ENCODE measurements around the gene TEAD2.
"Not testable (repeated sequence)": the region's sequence is repeated elsewhere in the genome, so short reads cannot be mapped to it uniquely, and the experiment has no call there.

TEAD2 gene

DNA sequence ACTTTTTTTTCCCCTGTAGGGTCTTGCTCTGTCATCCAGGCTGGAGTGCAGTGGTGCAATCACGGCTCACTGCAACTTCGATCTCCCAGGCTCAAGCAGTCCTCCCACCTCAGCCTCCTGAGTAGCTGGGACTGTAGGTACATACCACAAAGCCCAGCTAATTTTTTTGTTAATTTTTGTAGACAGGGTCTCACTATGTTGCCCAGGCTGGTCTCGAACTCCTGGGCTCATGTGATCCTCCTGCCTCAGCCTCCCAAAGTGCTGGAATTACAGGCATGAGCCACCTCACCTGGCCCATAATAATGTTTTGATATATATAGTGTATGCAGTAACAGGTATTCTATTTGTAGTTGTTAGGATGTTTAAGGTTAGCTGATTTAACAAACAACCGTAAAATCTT is 31.0 kb downstream of the TEAD2 start:
- not testable (repeated sequence) for DNase-seq

DNA sequence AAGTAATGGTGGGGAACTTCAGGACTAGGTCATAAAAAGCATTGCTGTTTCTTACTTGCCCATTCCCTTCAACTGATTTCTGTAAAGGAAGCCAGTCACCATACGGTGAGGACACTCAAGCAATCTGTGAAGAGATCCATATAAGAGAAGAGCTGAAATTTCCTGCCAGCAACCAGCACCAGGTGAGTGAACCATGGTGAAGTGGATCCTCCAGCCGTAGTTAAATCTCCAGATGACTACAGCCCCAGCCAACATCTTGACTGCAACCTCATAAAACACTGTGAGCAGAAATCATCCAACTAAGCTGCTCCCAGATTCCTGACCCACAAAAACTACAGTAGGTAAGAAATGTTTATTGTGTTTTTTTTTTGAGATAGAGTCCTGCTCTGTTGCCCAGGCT is 33.5 kb downstream of the TEAD2 start:
- no peak for DNase-seq

DNA sequence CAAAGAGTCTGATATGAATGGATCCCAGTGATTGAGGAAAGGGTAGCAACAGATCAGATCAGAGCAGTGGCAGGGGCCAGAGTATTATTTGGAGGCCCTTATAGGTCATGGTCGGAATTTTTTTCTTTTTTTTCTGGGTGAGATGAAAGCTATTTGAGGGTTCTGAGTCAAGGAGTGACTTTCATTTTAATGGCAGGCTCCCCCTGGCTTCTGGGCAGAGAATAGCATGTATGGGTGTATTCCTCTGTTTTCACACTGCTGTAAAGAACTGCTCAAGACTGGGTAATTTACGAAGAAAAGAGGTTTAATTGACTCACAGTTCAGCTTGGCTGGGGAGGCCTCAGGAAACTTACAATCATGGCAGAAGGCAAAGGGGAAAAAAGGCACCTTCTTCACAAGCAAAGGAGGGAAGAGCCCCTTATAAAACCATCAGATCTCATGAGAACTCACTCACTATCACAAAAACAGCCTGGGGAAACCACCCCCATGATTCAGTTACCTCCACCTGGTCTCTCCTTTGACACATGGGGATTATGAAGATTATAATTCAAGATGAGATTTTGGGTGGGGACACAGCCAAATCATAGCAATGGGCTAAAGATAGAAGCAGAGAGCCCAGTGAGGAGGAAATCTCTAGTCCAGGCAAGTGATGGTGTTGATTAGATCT is 34.2 kb downstream of the TEAD2 start:
- DNase-seq, result no peak

DNA sequence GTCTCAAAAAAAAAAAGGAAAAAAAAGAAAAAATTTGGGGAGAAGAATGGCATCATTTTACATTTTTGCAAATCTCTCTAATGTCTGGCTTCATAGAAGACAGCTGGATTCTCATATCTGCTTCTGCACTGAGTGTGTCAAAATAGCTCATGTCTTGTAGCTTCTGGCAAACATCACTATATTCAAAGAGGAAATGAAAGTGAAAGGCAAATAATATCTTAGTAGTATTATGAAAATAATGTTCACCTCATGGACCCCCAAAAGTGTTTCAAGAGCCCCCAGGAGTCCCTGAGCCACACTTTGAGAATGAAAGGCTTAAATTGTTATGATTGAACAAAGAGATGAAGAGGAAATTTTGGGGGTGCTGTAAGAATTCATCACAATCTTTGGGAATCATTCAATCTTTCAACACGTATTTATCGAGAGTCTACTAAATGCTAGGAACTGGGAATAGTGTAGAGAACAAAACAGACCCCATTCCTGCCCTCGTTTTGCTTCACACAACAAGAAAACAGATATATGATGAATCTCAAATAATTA is 36.0 kb downstream of the TEAD2 start:
- DNase-seq, result no peak

DNA sequence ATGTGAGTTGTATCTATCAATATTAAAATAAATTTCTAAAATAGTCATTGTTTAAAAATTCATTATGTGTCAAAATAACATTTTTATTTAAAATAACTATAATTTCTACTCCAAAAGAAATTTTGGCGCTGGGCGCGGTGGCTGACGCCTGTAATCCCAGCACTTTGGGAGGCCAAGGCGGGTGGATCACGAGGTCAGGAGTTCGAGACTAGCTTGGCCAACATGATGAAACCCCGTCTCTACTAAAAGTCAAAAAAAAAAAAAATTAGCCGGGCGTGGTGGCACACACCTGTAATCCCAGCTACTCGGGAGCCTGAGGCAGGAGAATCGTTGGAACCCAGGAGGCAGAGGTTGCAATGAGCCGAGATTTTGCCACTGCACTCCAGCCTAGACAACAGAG is 36.5 kb downstream of the TEAD2 start:
- not testable (repeated sequence) for DNase-seq

DNA sequence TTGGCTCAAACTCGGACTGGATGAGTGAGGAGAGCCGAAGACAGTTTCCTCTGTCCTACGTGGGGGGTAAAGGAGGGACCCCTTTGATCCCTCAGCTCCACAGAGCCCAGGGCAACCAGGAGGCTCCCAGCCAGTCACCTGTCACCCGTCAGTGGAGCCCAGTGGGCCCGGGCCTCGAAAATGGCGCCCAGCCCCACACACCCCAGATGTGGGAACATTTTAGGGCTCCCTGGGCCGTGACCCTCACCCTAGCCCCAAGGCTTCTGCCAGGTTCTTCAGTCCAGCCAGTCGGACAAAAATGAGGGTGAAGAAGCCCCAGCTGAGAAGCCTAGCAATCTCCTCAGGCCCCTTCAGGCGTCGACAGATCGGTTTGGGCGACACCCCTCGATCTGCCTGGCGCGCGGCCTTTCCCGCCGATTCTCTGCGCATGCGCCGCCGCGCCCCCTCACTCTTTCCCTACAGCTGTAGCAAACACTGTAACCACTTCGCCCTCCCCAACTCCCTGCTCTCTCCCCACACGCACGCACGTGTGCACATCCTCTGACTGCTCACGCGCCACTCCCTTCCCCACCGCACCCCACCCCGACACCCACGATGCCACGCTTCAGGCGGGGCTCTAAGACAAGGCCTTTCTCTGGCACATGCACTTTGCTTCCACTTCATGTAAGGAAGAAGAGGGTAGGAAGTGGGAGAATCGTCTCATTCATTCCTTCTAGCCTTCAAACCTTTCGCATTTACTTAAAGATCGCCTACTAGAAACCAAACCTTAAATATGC is 37.2 kb downstream of the TEAD2 start, which contains the start of gene SLC6A16:
SLC6A16 (minus strand) TSS at position 391 of the 776 bp plus-strand sequence. CDS start 13,844 bp downstream, outside the sequence.
- no peak for DNase-seq

DNA sequence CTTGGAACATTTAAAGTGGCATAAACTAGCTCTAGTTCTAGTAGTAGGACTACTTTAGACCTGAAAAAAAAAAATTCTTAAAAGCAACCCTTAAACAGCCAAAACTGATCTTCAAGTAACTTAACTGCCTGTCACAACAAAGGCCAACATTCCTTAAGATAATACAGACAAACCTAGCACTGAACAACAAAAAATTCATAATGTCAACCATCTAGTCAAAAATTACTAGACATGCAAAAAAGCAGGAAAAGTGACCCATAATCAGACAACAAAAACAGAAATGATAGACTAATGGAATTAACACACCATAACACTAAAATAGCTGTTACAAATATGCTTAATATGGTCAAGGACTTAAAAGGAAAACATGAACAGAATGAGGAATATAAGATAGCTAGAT is 43.9 kb downstream of the TEAD2 start:
- no peak for DNase-seq

DNA sequence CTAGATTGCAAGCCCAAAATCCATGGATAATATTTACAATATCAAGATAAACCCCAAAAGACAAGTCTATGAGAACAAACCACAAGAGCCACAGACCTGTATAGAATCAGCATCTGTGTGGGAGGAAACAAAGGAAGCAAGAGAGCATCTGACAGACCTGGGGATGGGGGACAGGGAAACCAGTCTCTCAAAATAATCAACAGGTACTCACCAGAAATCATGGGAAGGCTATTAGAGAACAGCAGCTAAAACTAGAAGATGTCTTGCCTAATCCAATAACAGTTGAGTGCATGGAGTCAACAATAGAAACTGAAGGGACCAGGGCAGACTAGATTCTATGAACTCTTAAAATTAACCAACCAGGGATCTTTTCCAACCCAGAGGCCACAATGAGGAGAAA is 45.9 kb downstream of the TEAD2 start:
- DNase-seq, result no peak

DNA sequence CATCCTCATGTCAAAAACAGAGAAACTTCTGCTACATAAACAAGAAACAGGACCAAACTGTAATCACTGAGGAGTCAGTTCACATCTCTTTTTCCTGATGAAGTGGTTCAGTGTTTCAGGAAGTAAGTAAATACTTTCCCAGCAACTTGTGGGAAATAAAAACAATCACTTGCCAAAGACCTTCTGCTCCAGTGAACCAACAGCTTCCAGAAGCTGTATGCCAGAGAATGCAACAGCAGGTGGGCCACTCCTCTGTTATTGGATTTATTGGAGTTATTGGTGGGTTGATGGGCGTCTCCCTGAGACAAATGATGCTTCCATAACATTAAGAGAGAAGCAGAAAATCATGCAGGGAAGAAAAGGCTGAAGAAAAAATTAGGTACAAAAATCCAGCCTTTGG is 47.1 kb downstream of the TEAD2 start:
- peak; percentile 48 for DNase-seq

DNA sequence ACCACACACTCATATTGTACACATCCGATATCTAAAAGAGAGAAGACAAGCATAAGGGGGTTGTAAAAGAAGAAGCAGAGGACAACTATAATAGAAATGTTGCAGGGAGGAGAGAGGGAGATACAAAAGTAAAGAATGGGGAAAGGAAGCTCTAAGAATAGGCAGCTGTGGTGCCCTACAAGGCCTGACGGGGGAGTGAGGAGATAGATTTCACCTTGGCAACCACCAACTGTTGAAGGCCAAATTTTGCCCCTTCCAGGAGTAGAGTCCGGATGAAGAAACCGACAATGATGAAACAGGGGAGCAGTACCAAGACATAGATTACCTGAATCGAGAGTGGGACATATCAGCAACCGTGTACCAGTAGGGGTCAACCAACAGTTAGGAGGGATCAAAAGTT is 53.1 kb downstream of the TEAD2 start:
- no peak for DNase-seq

DNA sequence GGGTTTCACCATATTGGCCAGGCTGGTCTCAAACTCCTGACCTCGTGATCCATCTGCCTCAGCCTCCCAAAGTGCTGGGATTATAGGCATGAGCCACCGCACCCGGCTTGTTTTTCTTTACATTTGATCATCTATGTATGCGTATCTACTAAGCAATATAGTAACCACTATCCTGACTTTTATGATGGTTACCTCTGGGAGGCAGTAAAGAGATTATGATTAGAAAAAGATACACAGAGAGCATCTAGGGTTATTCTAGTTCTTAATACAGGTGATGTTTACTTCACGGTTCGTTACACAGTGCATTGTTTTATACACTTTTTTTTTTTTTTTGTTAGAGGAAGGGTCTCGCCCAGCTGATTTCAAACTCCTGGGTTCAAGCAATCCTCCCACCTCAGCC is 55.5 kb downstream of the TEAD2 start:
- DNase-seq, result not testable (repeated sequence)

DNA sequence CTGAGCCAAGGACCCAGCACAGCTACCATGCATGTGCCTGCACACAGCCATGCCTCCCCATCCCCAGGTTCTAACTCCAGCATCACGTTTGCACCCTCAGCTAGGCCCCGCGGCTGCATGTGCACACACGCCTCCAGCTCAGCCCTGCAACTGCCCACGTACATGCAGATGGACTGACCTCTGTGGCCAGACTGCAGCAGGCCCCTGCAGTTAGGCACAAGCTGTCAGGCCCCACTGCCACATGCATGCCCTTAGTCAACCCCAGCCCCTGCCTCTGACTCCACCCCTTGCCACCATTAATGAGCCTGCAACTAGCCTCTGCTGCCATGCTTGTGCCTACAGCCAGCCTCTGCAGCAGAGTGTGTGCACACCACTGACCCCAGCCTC is 60.4 kb downstream of the TEAD2 start:
- DNase-seq, result no peak

DNA sequence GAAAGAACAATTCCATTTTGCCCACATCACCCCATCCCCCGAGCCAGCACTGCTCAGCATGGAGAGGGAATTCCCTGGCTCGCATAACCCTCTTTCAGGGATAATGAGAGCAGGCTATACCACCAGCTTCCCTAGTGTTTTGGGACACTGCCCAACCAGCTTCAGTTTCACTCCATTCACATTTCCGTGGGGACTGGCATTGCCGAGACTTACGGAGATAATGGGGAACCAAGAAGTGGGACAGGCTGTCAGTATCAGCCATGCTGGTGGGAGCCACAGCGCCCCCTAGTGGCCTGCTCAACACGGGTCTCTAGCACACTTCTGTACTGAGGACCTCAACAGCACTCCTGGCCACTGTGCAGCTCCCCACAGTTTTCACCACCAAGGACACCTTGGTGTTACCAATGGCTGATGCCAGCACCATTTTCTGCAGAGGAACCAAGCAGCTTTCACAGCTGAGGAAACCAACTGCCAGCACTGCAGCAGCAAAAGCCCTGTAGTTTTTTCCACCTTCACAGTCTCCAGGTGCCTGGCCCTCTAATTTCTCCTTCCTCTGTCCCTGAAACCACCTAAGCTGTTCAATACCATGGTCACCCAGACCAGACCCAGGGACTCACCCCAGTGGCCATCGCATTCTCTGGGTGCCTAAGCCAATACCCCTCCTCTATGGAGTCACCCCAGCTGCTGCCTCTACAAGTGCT is 60.9 kb downstream of the TEAD2 start:
- DNase-seq, result peak; percentile 85

DNA sequence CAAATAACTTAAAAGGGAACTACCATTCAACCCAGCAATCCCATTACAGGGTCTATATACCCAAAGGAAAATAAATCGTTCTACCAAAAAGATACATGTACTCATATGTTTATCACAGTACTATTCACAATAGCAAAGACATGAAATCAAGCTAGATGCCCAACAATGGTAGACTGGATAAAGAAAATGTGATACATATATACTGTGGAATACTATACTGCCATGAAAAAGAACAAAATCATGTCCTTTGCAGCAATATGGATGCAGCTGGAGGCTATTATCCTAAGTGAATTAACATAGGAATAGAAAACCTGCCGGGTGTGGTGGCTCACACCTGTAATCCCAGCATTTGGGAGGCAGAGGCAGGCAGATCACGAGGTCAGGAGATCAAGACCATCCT is 63.6 kb downstream of the TEAD2 start:
- not testable (repeated sequence) for DNase-seq

DNA sequence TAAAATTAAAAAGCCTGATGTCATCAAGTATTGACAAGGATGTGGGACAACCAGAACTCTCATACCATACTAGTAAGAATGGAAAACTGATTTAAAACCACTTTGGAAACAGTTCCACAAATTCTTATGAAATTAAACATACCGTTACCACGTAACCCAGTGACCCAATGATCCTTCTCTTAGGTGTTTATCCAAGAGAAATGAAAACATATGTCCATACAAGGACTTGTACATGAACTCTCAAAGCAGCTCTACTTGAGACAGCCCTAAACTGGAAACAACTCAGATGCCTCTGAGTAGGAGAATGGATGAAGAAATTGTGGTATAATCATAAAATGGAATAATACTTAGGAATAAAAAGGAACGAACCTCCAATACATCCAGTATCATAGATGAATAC is 64.8 kb downstream of the TEAD2 start:
- no peak for DNase-seq

DNA sequence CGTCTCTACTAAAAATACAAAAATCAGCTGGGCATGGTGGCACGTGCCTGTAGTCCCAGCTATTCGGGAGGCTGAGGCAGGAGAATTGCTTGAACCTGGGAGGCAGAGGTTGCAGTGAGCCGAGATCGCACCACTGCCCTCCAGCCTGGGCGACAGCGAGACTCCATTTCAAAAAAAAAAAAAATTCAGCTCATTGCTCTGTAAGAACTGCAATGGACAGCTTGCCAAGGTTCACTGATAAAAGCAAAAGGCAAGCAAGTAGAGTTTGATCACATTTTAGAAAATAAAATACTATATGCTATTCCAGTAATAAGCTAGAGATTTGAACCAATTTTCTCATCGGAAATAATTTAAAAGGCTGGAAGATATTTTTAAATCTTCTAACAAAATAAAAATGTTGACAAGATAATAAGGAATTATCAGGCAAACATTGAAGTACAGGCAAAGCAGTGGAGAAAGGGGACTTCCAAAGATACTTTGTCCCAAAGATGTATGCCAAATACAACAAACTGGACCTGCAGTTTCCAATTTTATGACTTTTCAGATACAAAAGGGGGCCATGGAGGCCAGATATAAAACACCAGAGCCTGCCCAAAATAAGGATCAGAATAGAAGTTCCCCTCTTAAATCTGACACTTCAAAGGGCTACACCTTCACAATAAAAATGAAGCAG is 66.9 kb downstream of the TEAD2 start:
- DNase-seq, result no peak

DNA sequence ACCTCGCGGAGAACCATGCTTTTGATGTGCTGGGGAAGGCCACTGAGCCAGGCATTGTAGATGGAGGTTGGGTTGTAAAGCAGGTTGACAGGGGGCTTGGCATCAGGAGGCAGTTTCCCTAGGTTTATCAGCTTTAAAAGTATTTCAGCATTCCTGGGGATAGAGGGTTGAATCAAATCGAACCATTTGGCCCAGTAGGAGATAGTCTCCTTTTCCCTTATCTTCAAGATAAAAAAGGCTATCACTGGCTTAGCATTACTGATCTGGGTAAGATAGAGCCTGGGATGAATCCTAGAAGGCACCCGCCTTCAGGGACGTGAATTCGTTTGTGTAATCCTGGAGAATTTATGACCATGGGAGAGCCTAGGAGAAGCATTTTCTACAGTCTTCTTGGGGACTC is 67.8 kb downstream of the TEAD2 start:
- DNase-seq, result no peak
